Heart right ventricle (tissue), 16 donors: ENCODE measurements around the gene RHOJ. TPM values are rescaled to one million over a fixed set of nuclear protein-coding genes. Genes with fewer than 3 reads are reported as not detected.

Experiments used
- ATAC-seq, 8 donors: fragments of 200-7000 bp; cut with Tn5 transposase; one replicate each; pipeline ENCODE4 v1.9.1; 2020; ENCODE audit warnings: mild to moderate bottlenecking in 8 of 8, moderate library complexity in 8 of 8, moderate number of reproducible peaks in 1 of 8
- DNase-seq, 2 donors: peaks; one replicate each; pipeline ENCODE4 v3.0.0-alpha.2; 2020
- H3K27ac ChIP-seq, 10 donors: fragments of 200-600 bp; sonication (generic) in 2 of 10; one replicate each; pipeline versions ENCODE4 v1.5.0 to v1.8.0; 2020 to 2022; ENCODE audit warnings: mild to moderate bottlenecking in 3 of 10
- H3K27me3 ChIP-seq, 7 donors: fragments of 200-600 bp; one replicate each; pipeline ENCODE4 v1.8.0; 2021 to 2022; ENCODE audit warnings: mild to moderate bottlenecking in 2 of 7
- H3K36me3 ChIP-seq, 9 donors: fragments of 200-600 bp; sonication (generic) in 1 of 9; one replicate each; pipeline versions ENCODE4 v1.5.0 to v1.8.0; 2020 to 2022; ENCODE audit warnings: mild to moderate bottlenecking in 2 of 9
- H3K4me1 ChIP-seq, 9 donors: fragments of 200-600 bp; sonication (generic) in 1 of 9; one replicate each; pipeline versions ENCODE4 v1.5.0 to v1.8.0; 2020 to 2022; ENCODE audit warnings: mild to moderate bottlenecking in 4 of 9
- H3K4me3 ChIP-seq, 10 donors: fragments of 200-600 bp; sonication (generic) in 2 of 10; one replicate each; pipeline versions ENCODE4 v1.5.0 to v1.8.0; 2020 to 2022; ENCODE audit warnings: mild to moderate bottlenecking in 7 of 10, moderate library complexity in 2 of 10
- H3K9me3 ChIP-seq, 11 donors: fragments of 200-600 bp in 10 of 11; sonication (generic) in 2 of 11; one replicate each; pipeline versions ENCODE4 v1.5.0 to v1.8.0; 2013 to 2022; ENCODE audit warnings: mild to moderate bottlenecking in 2 of 11, control low read depth in 1 of 11, moderate library complexity in 1 of 11
- CTCF ChIP-seq, 9 donors: fragments of 200-600 bp; sonication (generic) in 2 of 9; IDR thresholded peaks; one replicate each; pipeline versions ENCODE4 v1.5.0 to v1.8.0; 2021 to 2022; ENCODE audit warnings: antibody characterized with exemption in 9 of 9, mild to moderate bottlenecking in 5 of 9, moderate library complexity in 1 of 9
- WGBS, 2 donors: extraction: QIAGEN DNeasy Blood & Tissue Kit; methylation state at CpG; one replicate each; pipeline ENCODE4 v1.1.7; 2013; ENCODE audit warnings: inconsistent platforms in 1 of 2; 5-methylcytosine and 5-hydroxymethylcytosine counted together
- intact Hi-C, 10 donors: fragments of 100-400 bp; cut with DNase I; formaldehyde crosslinking; loops; one replicate each; pipeline versions ENCODE4 v1.11.1 to v1.14.2; 2022
- polyA plus RNA-seq, 2 donors: library from polyadenylated mRNA; stranded (reverse); fragments of 200-250 nt; gene quantifications; one replicate each; pipeline ENCODE4 v1.2.3, GENCODE V29; 2013
- total RNA-seq, 10 donors: library from RNA; stranded (reverse); fragmentation: NEBNext Ultra II Directional in 3 of 10; extraction: Animal tissue kit (Norgen Biotek cat#: 25700) in 3 of 10; gene quantifications; one replicate each; pipeline versions ENCODE4 v1.2.1 to v1.2.4, GENCODE V29; 2021 to 2023
- donor health status: Arrhythmogenic right ventricular cardiomyopathy.
- donor health status: ischemic (EF 13 %, LVEDD 7.1; RV severe dilation, severe dysfunction).
- donor health status: healthy with polysubstance abuse.
- donor health status: DM: no; HTN: yes; CAD: no.
- donor health status: DM: no; HTN: no; CAD: no.
- donor health status: ischemic (EF 25% LVEDD 6.9; RV normal size, moderate dysfunction).
- donor health status: ischemic (EF 25% LVEDD 5.7; RV mildly dilated, moderate dysfunction).
- donor health status: healthy.
- donor health status: DM: yes; HTN: yes; CAD: no.
- donor health status: Ischemic cardiomyopathy.
- donor health status: ischemic (EF 35%, LVEDD 5.7; RV mildly dilated, moderate dysfunction).
- donor health status: nonischemic (EF 11% LVEDD 7.7; RV severe dilation, severe dysfunction).
- donor health status: DM: yes; HTN: yes; CAD: no.
- donor health status: PGD.
- donor health status: ischemic (EF 29% LVEDD 5.4; RV normal size, mild dysfunction).
- donor health status: nonischemic (EF 23%, LVEDD 6.1; RV moderate dilation, normal function).

Gene RHOJ
- total and polyA plus RNA-seq, 12 donors = 7.5 to 19.8 (median 12.2) TPM

- H3K9me3 ChIP-seq = peaks cover 0 to 7% (median 0%) of the 10 kb centered on the region in 11 donors
- no peak for TF ChIP-seq CTCF (IDR thresholded peaks at IDR 0.05)
- DNase-seq (no peak), ATAC-seq (no peak)
- peak overlapping the region in 1 of 10 donors; percentile 7 for H3K27ac ChIP-seq
- peaks cover 0 to 55% (median 5%) of the 10 kb centered on the region in 9 donors for H3K4me1 ChIP-seq
- 79 to 88% methylated on average over 2 of the region's 2 CpGs for WGBS, 2 donors
- H3K36me3 ChIP-seq = peaks cover 0 to 34% (median 0%) of the 10 kb centered on the region in 9 donors
- no peak overlapping the region for H3K4me3 ChIP-seq
- no peaks in the 10 kb centered on the region for H3K27me3 ChIP-seq
- intact Hi-C loops = no loop called here
These were observed 8.0 kb downstream of the RHOJ start for GRCh38 chr14:63212209-63212608.

GRCh38 chr14:63212776-63213500 is 8.7 kb downstream of the RHOJ start:
- Histone ChIP-seq H3K9me3 (peaks cover 0 to 7% (median 0%) of the 10 kb centered on the region in 11 donors), H3K27ac (no peak overlapping the region), H3K4me1 (peaks cover 0 to 48% (median 5%) of the 10 kb centered on the region in 9 donors), H3K4me3 (no peak overlapping the region), H3K27me3 (no peaks in the 10 kb centered on the region), H3K36me3 (peaks cover 0 to 34% (median 0%) of the 10 kb centered on the region in 9 donors)
- DNase-seq (no peak), ATAC-seq (no peak)
- no peak for TF ChIP-seq CTCF (IDR thresholded peaks at IDR 0.05)
- intact Hi-C loops = no loop called here
- WGBS, 2 donors = 91 to 93% methylated on average over 2 of the region's 2 CpGs

- no peak for DNase-seq
- H3K4me1 ChIP-seq = peaks cover 0 to 46% (median 5%) of the 10 kb centered on the region in 9 donors
- H3K36me3 ChIP-seq = peaks cover 0 to 34% (median 0%) of the 10 kb centered on the region in 9 donors
- no peak for TF ChIP-seq CTCF (IDR thresholded peaks at IDR 0.05)
- no peaks in the 10 kb centered on the region for H3K27me3 ChIP-seq
- H3K9me3 ChIP-seq = peaks cover 0 to 7% (median 0%) of the 10 kb centered on the region in 11 donors
- ATAC-seq = peak in 2 of 8 donors; percentile 20 to 49
- intact Hi-C loops = no loop called here
- peak overlapping the region in 5 of 10 donors; percentile 6 to 59 (median 29) for H3K27ac ChIP-seq
- 66 to 76% methylated on average over 5 of the region's 5 CpGs for WGBS, 2 donors
- H3K4me3 ChIP-seq = no peak overlapping the region
These were observed 10.4 kb downstream of the RHOJ start for GRCh38 chr14:63214417-63215196.

DNA sequence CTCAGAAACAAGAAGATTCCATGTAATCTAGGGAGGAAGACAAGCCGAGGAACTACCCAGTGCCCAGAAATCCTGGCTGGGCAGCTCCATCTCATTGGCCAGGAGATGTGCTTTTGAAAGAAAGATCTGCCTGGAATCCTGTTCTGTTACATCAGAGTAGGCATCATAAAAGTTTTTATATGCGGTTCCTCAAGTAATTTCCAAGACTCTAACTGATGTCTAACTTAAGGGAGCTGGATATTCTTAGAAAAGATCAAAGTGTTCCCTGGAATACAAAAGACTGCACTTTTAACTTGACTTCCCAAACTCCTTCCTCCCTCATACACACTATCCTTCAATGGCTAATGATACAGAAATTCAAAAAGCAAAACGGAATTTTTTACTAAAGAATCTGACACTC is 16.3 kb downstream of the RHOJ start:
- DNase-seq (no peak), ATAC-seq (no peak)
- H3K36me3 ChIP-seq = peaks cover 0 to 5% (median 0%) of the 10 kb centered on the region in 9 donors
- no peak for TF ChIP-seq CTCF (IDR thresholded peaks at IDR 0.05)
- H3K27me3 ChIP-seq = no peaks in the 10 kb centered on the region
- H3K9me3 ChIP-seq = no peaks in the 10 kb centered on the region
- whole genome bisulfite sequencing, 2 donors = 79 to 88% methylated on average over 3 of the region's 3 CpGs
- peaks cover 0 to 24% (median 0%) of the 10 kb centered on the region in 9 donors for H3K4me1 ChIP-seq
- H3K27ac ChIP-seq = no peak overlapping the region
- no peak overlapping the region for H3K4me3 ChIP-seq
- intact Hi-C loops = no loop called here
